OCI-LY7 (cell line): Measurements from ENCODE around the gene RPSA.

Experiments used
- EZH2phosphoT487 ChIP-seq: fragments of 200-600 bp; sonication (generic); IDR thresholded peaks from 2 replicates; pipeline ENCODE4 v1.6.1; 2018; ENCODE audit warnings: low read depth, borderline replicate concordance, mild to moderate bottlenecking, mixed run types, antibody characterized with exemption, low read length, moderate library complexity, mixed read lengths
- TF ChIP-seq, protein P1 (sequence below): fragments of 200-600 bp; sonication (generic); conservative IDR thresholded peaks from 2 replicates; pipeline ENCODE4 v1.5.1; 2014; ENCODE audit warnings: mild to moderate bottlenecking, antibody characterized with exemption, low read length, moderate library complexity, mixed read lengths

DNA sequence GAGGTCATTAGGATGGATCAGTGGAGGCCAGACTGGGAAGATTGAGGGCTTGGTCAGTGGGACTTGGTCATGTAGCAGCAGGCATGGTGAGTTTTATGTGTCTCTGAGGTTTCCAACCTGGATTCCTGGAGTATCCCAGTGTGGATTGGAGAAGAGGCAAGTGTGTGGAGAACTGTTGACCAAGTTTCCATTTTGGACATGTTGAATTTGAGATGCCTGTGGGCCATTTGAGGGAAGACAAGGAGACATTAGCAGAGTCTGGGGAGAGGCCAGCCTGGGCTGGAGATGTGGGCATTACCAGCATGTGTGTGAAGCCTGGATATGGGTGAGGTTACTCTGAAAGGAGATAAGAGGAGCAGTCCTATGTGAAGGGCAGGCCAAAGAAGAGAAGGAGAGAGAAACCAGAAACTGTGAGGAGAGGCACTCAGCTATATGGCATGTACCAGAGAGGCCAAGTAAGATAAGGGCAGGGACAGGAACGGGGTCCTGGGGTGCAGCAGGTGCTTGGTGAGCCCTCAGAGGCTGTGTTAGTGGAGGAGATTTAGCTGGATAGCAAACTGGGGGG lies 19.0 kb upstream of the RPSA start:
- TF ChIP-seq, protein P1, sequence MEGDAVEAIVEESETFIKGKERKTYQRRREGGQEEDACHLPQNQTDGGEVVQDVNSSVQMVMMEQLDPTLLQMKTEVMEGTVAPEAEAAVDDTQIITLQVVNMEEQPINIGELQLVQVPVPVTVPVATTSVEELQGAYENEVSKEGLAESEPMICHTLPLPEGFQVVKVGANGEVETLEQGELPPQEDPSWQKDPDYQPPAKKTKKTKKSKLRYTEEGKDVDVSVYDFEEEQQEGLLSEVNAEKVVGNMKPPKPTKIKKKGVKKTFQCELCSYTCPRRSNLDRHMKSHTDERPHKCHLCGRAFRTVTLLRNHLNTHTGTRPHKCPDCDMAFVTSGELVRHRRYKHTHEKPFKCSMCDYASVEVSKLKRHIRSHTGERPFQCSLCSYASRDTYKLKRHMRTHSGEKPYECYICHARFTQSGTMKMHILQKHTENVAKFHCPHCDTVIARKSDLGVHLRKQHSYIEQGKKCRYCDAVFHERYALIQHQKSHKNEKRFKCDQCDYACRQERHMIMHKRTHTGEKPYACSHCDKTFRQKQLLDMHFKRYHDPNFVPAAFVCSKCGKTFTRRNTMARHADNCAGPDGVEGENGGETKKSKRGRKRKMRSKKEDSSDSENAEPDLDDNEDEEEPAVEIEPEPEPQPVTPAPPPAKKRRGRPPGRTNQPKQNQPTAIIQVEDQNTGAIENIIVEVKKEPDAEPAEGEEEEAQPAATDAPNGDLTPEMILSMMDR: no peak
- TF ChIP-seq EZH2phosphoT487: no peak
